HFF-Myc (cell line): ENCODE measurements around the gene KDM8.

Source experiments
- DNase-seq: peaks from one replicate; pipeline ENCODE4 v3.0.0-alpha.2; 2011; ENCODE audit warnings: low read depth; ENCODE audit errors: extremely low read depth
- H3K4me3 ChIP-seq: replicated peaks from 2 replicates; pipeline ENCODE4 v1.5.1; 2011; ENCODE audit warnings: low read depth, mild to moderate bottlenecking, control low read depth, low read length
- CTCF ChIP-seq: IDR thresholded peaks from 2 replicates; pipeline ENCODE4 v1.5.1; 2012; ENCODE audit warnings: mild to moderate bottlenecking, low read depth, low read length, control low read depth; ENCODE audit errors: missing control alignments

The KDM8 gene

GRCh38 chr16:27214084-27214961 lies 11.0 kb downstream of the KDM8 start:
- DNase-seq = no peak
- no peak for TF ChIP-seq CTCF
- H3K4me3 ChIP-seq = no peak overlapping the region

GRCh38 chr16:27215660-27216059 lies 12.3 kb downstream of the KDM8 start:
- H3K4me3 ChIP-seq = no peak overlapping the region
- TF ChIP-seq CTCF = no peak
- DNase-seq = no peak

- no peak for TF ChIP-seq CTCF
- H3K4me3 ChIP-seq = no peak overlapping the region
- DNase-seq = no peak
These were observed 13.1 kb downstream of the KDM8 start for GRCh38 chr16:27216297-27216885.

GRCh38 chr16:27217256-27217655 lies 13.9 kb downstream of the KDM8 start:
- DNase-seq = no peak
- no peak for TF ChIP-seq CTCF
- no peak overlapping the region for H3K4me3 ChIP-seq

- no peak for DNase-seq
- H3K4me3 ChIP-seq = no peak overlapping the region
- no peak for TF ChIP-seq CTCF
These were observed 15.4 kb downstream of the KDM8 start for GRCh38 chr16:27218756-27219155.

GRCh38 chr16:27219161-27219560 lies 15.8 kb downstream of the KDM8 start:
- DNase-seq = no peak
- H3K4me3 ChIP-seq = no peak overlapping the region
- TF ChIP-seq CTCF = no peak
